ENCODE data around the gene CARS2.
"Not testable (repeated sequence)": the region's sequence is repeated elsewhere in the genome, so short reads cannot be mapped to it uniquely, and the experiment has no call there.

Gene CARS2, protein sequence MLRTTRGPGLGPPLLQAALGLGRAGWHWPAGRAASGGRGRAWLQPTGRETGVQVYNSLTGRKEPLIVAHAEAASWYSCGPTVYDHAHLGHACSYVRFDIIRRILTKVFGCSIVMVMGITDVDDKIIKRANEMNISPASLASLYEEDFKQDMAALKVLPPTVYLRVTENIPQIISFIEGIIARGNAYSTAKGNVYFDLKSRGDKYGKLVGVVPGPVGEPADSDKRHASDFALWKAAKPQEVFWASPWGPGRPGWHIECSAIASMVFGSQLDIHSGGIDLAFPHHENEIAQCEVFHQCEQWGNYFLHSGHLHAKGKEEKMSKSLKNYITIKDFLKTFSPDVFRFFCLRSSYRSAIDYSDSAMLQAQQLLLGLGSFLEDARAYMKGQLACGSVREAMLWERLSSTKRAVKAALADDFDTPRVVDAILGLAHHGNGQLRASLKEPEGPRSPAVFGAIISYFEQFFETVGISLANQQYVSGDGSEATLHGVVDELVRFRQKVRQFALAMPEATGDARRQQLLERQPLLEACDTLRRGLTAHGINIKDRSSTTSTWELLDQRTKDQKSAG

DNA sequence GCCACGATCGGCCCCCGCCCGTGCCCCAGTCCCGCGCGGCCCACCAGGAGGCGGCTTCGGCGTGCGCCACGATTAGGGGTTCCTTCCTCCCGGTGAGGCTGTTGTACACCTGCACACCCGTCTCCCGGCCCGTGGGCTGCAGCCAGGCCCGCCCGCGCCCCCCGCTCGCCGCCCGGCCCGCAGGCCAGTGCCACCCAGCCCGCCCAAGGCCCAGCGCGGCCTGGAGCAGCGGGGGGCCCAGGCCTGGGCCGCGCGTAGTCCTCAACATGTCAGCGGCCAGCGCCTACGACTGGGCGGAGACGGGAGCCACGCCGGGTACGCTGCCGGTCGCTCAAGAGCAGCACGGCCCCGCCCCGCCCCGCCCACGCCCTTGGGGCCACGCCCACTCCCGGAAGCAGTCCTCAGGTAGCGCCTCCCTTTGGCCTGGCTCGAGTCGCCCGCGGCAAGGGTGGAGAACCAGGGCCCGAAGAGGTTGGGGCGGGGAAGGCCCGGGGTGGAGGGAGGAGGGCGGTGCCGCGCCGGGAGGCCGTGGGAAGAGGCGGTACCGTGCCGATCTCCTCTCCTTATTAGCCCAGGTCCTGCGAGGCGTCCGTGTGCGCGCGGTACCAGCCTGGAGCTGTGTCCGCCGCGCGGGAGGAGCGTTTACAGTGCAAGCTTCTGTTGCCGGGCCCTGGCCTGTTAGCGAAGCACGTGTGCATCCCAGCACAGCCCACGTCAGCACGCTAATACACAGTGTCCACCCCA lies at the start of gene CARS2:
Gene CARS2, minus strand, starts transcription at position 291 of the 744 bp plus-strand sequence. Its CDS starts 23 bp downstream, at position 268.
- DNase-seq, result peak; percentile 90

DNA sequence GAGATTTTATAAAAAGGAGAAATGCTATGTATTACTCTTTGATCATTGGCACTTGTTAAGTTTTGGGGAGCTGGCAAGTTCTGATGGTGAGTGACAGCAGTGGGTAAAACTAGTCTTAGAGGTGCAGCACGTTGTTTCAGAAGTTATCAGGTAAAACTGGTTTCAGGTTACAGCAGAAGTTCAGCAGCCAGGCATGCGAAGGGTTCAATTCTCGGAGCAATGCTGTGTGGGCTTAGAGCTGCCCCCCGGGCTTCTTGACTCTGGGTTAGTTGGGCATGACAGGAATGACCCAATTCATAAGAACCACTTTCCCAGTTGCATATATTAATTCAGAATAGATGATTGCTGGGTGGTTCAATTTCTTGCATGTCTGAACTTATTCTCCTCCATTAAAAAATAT lies 42.4 kb upstream of the CARS2 start:
- DNase-seq, result no peak

DNA sequence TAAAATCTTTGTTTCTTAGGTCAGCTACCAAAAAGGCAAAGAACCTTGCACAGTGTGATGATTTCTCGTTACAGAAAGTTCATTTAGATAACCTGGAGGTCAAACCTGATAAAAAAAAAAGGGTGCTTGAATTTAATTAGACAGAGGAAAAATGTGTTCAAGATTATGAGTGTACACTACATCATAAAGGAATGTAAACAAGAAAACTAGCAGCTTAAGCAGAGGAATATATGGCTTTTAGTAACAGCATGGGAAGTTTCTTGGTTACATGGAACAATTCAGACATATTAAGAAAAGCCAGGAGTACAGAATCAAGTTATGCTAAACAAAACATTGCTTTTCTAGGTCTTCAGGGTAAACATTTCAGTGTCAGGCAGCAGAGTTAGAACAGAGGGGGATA lies 40.5 kb upstream of the CARS2 start:
- no peak for DNase-seq

DNA sequence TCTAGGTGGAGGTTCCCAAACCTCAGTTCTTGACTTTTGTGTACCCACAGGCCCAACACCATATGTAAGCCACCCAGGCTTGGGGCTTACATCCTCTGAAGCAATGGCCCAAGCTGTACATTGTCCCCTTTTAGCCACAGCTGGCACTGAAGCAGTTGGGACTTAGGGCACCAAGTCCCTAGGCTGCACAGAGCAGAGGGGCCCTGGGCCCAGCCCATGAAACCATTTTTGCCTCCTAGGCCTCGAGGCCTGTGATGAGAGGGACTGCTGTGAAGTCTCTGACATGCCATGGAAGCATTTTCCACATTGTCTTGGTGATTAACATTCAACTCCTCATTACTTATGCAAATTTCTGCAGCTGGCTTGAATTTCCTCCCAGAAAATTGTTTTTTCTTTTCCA lies 37.8 kb upstream of the CARS2 start:
- no peak for DNase-seq

DNA sequence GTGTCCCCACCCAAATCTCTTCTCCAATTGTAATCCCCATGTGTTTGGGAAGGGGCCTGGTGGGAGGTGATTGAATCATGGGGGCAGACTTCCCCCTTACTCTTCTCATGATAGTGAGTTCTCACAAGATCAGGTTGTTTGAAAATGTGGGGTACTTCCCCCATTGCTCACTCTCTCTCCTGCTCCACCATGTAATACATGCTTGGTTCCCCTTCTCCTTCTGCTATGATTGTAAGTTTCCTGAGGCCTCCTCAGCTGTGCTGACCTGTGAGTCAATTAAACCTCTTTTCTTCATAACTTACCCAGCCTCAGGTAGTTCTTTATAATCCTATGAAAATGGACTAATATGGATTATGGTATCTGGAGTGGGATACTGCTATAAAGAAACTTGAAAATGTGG lies 31.6 kb upstream of the CARS2 start:
- DNase-seq, result no peak

DNA sequence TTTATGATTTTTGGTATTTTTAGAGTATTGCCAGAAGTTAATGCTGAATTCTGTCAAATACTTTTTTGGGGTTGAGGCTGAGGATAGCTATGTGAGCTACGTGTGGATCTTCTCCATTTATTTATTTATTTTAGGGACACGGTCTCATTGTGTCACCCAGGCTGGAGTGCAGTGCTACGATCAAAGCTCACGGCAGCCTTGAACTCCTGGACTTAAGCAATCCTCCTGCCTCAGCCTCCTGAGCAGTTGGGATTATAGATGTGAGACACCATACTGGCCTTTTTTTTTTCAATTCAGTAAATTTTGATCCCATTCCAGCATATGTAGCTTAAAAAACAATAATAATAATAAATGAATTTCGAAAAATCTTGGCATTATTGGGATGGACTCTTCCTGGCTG lies 28.6 kb upstream of the CARS2 start:
- no peak for DNase-seq

DNA sequence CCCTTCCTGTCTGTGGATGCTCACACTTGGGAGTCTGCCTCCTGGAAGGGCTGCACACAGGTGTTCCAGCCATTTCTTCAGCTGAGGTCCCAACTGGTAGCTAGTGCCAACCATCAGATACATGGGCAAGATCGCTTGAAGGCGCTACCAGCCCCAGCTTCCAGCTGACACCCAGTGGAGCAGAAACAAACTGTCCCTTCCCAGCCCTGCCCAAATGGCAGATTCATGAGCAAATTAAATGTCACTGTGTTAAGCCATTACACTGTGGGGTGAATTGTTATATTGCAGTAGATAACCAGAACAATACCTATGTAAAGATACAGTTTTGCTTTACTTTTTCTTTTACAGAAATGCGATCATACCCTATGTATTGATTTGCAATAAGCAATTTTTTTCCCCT lies 25.2 kb upstream of the CARS2 start:
- no peak for DNase-seq

DNA sequence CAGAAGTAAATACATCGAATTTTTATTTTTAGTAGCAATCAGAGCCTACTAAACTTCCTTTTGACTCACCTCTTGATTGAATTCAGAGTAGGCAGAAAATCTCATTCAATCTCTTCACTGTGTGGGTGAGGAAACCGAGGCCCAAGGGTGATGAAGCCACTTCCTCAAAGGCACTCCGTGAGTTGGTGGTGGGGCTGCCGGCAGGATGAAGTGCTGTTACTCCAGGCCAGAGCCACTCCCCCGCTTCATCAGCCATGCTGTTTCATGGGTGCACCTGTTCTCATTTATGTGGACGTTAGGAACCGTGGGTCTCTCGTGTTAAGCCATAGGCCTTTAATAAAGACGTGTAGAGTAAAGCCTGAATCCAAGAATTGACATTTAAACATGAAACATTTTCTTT lies 20.8 kb upstream of the CARS2 start:
- DNase-seq, result peak; percentile 29

DNA sequence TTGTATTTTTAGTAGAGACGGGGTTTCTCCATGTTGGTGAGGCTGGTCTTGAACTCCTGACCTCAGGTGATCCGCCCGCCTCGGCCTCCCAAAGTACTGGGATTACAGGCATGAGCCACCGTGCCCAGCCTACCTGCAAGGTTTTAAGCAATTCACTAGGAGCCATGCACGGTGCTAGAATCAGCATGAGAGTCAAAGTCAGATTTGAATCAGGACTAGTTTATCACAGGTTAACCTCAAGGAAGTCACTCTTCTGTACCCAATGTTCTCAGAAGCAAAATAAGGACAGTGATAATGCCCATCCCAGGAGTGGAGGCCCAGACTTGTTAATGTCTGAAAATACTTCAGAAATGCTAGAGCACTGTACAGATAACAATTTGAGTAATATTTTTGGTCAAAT lies 20.2 kb upstream of the CARS2 start:
- not testable (repeated sequence) for DNase-seq

DNA sequence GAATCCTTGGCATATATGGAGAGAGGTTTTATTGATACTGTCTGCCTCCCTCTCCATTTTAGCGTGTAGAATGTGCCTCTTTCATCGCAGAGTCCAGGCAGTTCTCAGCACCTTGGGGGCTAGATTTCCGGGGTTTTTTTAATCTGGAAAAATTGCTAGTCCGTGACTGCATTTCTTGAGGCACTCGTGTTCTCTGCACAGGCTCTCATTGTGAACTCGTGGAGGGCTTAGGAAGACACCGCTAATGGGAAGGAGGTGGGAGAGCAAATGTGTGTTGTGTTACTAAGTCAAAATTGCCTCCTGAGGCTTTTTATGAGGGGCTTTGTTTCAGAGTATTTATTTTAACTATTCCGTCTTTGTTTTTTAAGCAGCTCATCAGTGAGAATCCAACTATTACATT lies 17.7 kb upstream of the CARS2 start:
- DNase-seq, result no peak

DNA sequence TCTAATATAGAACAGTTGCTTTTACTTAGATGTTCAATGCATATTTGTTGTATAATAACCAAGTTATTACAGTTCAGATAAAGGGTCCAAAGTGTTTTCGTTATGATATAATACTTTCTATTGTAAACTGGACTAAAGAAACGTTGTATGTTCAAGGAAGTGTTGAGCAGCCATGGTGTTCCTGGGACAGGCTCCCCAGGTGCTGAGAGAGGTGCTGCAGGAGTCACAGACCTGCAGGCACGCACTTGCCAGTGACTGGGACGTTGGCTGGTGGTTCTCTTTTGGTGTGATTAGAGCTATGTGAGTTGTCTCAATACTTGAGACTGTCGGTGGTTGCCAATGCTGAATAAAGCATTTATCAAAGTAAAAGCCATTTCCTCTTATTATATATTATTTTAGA lies 17.1 kb upstream of the CARS2 start:
- no peak for DNase-seq

DNA sequence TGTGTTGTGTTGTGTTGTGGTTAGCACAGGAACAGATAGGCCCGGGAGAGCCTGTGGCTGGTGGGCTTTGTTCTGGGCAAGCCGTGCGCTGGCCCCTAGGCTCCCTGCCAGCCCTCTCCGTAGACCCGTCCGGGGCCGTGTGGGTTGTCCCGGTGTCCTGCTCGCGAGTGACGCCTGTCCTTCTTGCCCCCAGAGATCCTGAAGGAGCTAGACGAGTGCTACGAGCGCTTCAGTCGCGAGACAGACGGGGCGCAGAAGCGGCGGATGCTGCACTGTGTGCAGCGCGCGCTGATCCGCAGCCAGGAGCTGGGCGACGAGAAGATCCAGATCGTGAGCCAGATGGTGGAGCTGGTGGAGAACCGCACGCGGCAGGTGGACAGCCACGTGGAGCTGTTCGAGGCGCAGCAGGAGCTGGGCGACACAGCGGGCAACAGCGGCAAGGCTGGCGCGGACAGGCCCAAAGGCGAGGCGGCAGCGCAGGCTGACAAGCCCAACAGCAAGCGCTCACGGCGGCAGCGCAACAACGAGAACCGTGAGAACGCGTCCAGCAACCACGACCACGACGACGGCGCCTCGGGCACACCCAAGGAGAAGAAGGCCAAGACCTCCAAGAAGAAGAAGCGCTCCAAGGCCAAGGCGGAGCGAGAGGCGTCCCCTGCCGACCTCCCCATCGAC lies 13.3 kb upstream of the CARS2 start:
- no peak for DNase-seq

DNA sequence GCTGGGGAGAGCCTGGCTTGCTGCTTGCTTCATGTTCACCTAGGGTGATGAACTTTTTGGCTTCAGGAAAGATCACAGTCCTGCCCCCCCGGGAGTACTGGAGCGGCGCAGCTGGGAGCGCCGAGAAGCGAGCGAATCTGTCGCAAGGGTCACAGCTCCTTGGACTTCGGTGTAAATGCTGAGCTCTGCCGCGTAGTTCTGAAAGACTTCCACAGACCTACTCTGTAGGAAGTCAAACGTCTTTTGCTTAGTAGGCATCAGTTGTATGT lies 10.3 kb upstream of the CARS2 start:
- no peak for DNase-seq

DNA sequence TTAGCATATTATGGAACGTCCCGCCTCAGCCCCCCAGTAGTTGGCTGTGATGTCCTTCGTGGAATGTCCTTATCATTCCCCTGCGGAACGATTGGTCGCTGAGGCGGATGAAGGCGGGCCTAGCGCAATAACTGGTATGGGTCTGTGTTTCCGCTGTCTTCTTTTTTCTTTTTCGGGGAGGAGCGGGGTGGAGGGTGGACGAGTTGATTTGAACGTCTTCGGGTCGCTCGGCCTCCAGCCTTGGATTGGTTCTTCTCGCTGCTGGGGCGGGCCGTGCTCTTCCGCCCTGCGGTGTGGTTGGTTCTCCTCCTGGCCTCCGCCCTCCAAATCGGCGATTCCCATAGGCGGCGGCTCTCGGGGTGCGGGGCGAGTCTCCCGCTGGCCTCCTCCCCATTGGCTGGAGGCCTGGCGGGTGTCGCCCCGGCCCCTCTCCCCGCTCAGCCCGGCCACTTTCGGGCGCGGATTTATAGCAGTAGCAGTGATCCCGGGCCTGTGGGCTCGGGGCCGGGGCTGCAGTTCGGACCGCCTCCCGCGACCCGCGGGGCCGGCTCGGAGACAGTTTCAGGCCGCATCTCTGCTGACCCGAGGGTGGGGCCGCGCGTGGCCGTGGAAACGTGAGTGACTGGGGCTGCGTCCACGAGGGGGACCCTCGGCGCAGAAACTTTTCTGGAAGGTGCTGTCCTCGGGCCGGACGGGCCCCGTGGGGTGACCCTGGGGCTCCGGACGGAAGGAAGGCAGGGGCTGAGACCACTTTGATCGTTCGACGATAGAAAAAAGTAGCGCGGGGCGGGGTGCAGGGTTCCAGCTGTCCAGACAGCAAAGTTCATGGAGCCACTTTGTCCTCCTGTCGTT lies 9.7 kb upstream of the CARS2 start:
- DNase-seq, result peak; percentile 94

DNA sequence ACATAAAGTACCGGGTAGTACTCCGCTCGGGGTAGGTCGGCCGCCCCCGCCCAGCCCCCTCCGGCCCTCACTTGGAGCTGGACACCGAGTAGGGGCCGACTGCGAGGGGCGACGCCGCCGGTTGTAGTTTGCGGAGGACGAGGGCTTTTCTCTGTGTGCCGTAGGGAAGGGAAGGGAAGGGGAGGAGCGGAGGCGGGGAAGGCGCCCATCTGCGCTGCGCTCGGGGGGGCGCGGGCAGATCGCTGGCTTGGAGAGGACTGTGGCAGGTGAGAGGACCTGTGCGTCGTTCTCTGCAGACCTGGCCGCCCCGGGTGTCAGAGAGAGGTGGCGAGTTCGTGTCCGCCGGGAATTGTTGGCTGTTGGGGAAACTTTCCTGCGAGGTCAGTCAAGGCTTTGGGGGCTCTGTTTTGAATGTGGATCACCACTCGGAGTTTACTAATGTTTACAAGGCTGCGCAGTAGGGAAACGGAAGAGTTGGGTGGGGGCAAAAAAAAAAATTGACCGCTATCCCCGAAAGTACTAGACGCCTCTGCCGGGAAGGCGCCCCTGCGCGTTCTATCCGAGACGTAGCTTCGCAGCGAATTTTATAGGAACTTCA lies 9.0 kb upstream of the CARS2 start:
- DNase-seq, result peak; percentile 50

DNA sequence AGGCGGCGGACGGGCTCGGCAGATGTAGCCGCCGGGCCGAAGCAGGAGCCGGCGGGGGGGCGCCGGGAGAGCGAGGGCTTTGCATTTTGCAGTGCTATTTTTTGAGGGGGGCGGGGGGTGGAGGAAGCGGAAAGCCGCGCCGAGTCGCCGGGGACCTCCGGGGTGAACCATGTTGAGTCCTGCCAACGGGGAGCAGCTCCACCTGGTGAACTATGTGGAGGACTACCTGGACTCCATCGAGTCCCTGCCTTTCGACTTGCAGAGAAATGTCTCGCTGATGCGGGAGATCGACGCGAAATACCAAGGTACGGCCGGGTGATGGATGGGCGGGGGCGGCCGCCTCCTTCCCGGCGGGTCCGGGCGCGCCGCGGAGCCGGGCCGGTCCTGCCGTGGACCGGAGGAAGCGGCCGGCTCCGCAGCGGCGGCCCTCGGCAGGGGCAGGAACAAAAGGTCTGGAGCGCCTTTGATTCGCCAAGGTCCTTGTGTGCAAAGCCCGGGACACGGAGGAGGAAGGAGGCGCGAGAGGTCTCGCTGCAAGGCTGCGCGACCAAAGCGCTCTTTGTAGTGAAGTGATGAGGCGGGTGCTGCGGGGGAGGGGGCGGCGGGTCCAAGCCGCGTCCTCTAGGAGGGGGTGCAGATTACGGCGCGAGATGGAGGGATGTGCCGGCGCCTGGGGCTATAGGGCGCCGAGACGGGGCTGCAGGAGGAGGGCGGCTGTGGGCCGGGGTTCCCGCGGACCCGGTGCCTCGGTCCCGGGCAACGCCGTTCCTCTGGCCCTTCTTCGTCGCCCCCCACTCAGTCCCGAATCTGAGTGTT lies 8.3 kb upstream of the CARS2 start:
- DNase-seq, result peak; percentile 78

DNA sequence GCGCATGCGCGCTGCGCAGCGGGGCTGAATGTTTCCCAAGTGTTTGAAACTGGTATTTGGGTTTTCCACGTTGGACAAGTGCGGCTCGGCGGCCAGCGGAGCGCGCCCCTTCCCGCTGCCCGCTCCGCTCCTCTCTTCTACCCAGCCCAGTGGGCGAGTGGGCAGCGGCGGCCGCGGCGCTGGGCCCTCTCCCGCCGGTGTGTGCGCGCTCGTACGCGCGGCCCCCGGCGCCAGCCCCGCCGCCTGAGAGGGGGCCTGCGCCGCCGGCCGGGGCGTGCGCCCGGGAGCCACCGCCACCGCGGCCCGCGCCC lies 7.7 kb upstream of the CARS2 start, which contains the start of gene ING1:
Gene ING1, plus strand, starts transcription at position 59 of the 311 bp plus-strand sequence. CDS start 450 bp downstream, outside the sequence.
- no peak for DNase-seq

DNA sequence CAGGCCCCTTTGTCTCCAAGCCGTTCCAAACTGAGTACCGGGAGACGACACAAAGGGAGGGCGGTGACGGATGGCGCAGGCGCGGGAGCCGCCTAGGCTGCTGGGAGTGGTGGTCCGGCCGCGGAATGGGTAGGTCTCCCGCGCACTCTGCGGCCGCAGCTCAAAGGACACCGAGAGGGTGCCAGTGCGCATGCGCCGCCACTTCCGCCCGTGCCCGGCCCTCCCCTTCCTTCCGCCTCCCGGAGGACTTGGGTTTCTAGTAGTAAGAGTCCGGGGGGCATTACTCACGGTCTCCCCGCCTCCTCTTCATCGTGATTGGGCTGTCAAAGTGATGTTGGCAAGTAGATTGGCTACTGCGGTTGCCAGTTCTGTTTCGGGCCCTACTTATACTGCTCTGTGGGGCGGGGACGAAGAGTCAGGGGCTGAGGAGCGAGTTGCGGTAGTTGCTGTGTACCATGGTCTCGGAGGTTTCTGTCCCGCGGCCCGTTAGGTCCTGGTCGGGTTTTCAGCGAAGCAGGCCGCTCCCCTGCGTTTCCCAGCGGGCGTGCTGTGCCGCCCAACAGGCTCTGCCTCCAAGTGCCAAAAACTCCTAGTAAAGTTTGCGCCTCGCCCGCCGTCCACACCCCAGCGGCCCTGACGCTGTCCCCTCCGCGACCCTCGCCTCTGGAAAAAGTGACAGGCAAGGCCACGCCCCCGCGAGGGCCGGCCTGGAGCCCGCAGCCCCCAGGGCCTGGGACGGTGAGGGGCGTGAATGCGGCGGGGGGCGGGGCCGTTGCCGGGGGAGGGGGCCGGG lies 7.1 kb upstream of the CARS2 start:
- peak; percentile 99 for DNase-seq

DNA sequence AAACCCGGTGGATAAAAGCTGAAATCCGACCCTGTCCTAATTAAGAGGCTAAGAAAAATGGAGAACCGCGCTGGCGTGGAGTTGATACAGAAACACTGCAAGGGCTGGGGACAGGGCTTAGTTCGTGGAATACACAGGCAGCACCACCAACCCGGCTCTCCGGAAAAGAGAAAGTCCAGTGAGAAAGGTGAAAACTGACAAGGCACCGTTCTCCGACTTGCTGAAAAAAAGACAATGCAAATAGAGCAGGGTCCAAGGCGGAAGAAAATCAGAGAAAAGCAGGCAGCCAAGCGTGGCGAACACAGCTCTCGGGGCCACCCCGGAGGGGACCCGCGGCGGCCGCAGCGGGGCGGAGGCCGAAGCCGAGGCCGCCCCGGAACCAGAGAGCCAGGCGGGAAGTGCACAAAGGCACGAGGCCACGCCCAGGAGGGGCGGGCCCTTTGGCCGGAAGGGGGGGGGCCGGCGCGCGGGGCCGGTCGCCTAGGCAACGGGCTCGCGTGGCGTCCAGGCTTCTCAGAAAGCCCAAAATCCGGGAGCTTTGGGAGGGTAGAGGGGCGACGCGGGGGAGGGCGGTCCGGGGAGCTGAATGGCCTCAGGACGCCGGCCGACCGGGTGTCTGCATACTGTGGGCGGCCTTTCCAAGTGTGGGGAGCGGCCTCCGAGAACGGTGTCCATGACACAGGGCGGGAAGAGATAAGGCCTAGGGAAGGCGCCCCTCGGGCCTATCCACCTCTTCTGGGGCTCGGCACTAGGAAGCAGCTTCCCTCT lies 6.3 kb upstream of the CARS2 start:
- DNase-seq, result peak; percentile 80

Measured in activated CD4-positive, alpha-beta T cell treated with anti-CD3 and anti-CD28 coated beads, Interleukin-2, amount 50 U/mL, for 1 hour (primary cell).